OCI-LY1 (cell line): Measurements from ENCODE around the gene ATF5.

ENCODE experiments used
- H2AFZ ChIP-seq: fragments of 200-600 bp; sonication (generic), shearing (Covaris generic); 2 replicates; pipeline ENCODE4 v1.6.0; 2014; ENCODE audit warnings: antibody characterized with exemption, mild to moderate bottlenecking, low read length
- H3F3A ChIP-seq: fragments of 200-600 bp; sonication (generic), shearing (Covaris generic); 2 replicates; pipeline ENCODE4 v1.6.0; 2014; ENCODE audit warnings: mild to moderate bottlenecking, antibody characterized with exemption, low read length, moderate library complexity; ENCODE audit not compliant: insufficient read depth
- H3K27ac ChIP-seq: fragments of 200-600 bp; sonication (generic); 2 replicates; pipeline ENCODE4 v1.5.1; 2014; ENCODE audit warnings: low read length, mixed run types, mild to moderate bottlenecking, low read depth; ENCODE audit not compliant: poor library complexity, severe bottlenecking
- H3K27me3 ChIP-seq: fragments of 200-600 bp; sonication (generic); 2 replicates; pipeline ENCODE4 v1.6.0; 2014; ENCODE audit warnings: antibody characterized with exemption, mild to moderate bottlenecking, low read length, moderate library complexity; ENCODE audit not compliant: insufficient read depth
- H3K36me3 ChIP-seq: fragments of 200-600 bp; sonication (generic); 2 replicates; pipeline ENCODE4 v1.6.1; 2014; ENCODE audit warnings: mild to moderate bottlenecking, antibody characterized with exemption, low read length, moderate library complexity, mixed read lengths; ENCODE audit not compliant: insufficient read depth
- H3K4me1 ChIP-seq: fragments of 200-600 bp; sonication (generic); 2 replicates; pipeline ENCODE4 v1.5.1; 2014; ENCODE audit warnings: mild to moderate bottlenecking, low read length, moderate library complexity; ENCODE audit not compliant: insufficient read depth, severe bottlenecking
- H3K4me2 ChIP-seq: fragments of 200-600 bp; sonication (generic), shearing (Covaris generic); 2 replicates; pipeline ENCODE4 v1.6.1; 2014; ENCODE audit warnings: low read length
- H3K4me3 ChIP-seq: fragments of 200-600 bp; sonication (generic); 2 replicates; pipeline ENCODE4 v1.5.1; 2014; ENCODE audit warnings: low read length, low read depth, mild to moderate bottlenecking, mixed read lengths; ENCODE audit not compliant: poor library complexity, severe bottlenecking
- H3K79me2 ChIP-seq: fragments of 200-600 bp; shearing (Covaris generic); 2 replicates; pipeline ENCODE4 v1.6.1; 2016; ENCODE audit warnings: mixed run types, low read length, mixed read lengths; ENCODE audit not compliant: insufficient read depth
- H3K9ac ChIP-seq: fragments of 200-600 bp; sonication (generic), shearing (Covaris generic); 2 replicates; pipeline ENCODE4 v1.6.1; 2014; ENCODE audit warnings: mild to moderate bottlenecking, low read length, mixed read lengths
- H3K9me2 ChIP-seq: fragments of 200-600 bp; sonication (generic), shearing (Covaris generic); 2 replicates; pipeline ENCODE4 v1.6.1; 2014; ENCODE audit warnings: low read depth, mild to moderate bottlenecking, low read length, mixed read lengths
- H3K9me3 ChIP-seq: fragments of 200-600 bp; shearing (Covaris generic); 2 replicates; pipeline ENCODE4 v1.6.1; 2014; ENCODE audit warnings: low read length, mixed read lengths
- H4K20me1 ChIP-seq: fragments of 200-600 bp; sonication (generic), shearing (Covaris generic); 2 replicates; pipeline ENCODE4 v1.6.0; 2016; ENCODE audit warnings: mild to moderate bottlenecking, low read length; ENCODE audit not compliant: insufficient read depth
- CTCF ChIP-seq: fragments of 200-600 bp; sonication (generic), shearing (Covaris generic); IDR thresholded peaks from 2 replicates; pipeline ENCODE4 v1.5.1; 2017; ENCODE audit warnings: mild to moderate bottlenecking, antibody characterized with exemption, low read length, moderate library complexity, mixed read lengths
- EZH2 ChIP-seq: fragments of 200-600 bp; sonication (generic), shearing (Covaris generic); IDR thresholded peaks from 2 replicates; pipeline ENCODE4 v1.8.0; 2017; ENCODE audit warnings: borderline replicate concordance, mixed run types, mild to moderate bottlenecking, antibody characterized with exemption, low read length, moderate library complexity, mixed read lengths

Gene ATF5

DNA sequence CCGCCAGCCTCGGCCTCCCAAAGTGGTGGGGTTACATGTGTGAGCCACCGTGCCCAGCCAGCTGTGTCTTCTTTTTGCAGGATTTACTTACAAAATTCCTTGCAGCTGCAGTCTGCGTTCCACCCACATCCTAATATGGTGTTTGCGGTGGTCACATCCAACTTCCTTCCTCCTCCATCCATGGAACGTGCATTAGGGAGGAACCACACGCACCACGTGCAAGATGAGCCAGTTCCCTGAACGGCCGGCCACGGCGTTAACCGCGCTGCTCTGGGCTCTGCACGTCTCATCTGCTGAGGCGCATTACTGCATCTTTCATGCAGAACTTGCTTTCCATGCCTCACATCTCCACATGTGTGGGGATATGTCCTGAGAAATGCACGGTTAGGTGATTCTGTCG lies 45.0 kb downstream of the ATF5 start:
- H3K9ac ChIP-seq = no peak overlapping the region
- TF ChIP-seq CTCF (no peak), EZH2 (no peak)
- no peak overlapping the region for H2AFZ ChIP-seq
- no peaks in the 10 kb centered on the region for H3K9me3 ChIP-seq
- no peaks in the 10 kb centered on the region for H4K20me1 ChIP-seq
- no peak overlapping the region for H3K27ac ChIP-seq
- no peaks in the 10 kb centered on the region for H3K79me2 ChIP-seq
- H3K27me3 ChIP-seq = no peaks in the 10 kb centered on the region
- no peaks in the 10 kb centered on the region for H3K9me2 ChIP-seq
- H3F3A ChIP-seq = no peaks in the 10 kb centered on the region
- H3K36me3 ChIP-seq = no peaks in the 10 kb centered on the region
- H3K4me1 ChIP-seq = no peaks in the 10 kb centered on the region
- no peak overlapping the region for H3K4me2 ChIP-seq
- no peak overlapping the region for H3K4me3 ChIP-seq

- Histone ChIP-seq H3K9me2 (no peaks in the 10 kb centered on the region), H3K36me3 (no peaks in the 10 kb centered on the region), H3F3A (no peaks in the 10 kb centered on the region), H3K4me3 (no peak overlapping the region), H3K4me2 (no peak overlapping the region), H4K20me1 (no peaks in the 10 kb centered on the region), H3K79me2 (no peaks in the 10 kb centered on the region), H3K4me1 (no peaks in the 10 kb centered on the region), H2AFZ (no peak overlapping the region), H3K9me3 (no peaks in the 10 kb centered on the region), H3K9ac (no peak overlapping the region), H3K27ac (no peak overlapping the region), H3K27me3 (no peaks in the 10 kb centered on the region)
- TF ChIP-seq EZH2 (no peak), CTCF (no peak)
Observed at GRCh38 chr19:49975051-49975450, 46.0 kb downstream of the ATF5 start.

GRCh38 chr19:49976496-49976895 lies 47.5 kb downstream of the ATF5 start:
- no peaks in the 10 kb centered on the region for H3K27me3 ChIP-seq
- H3K9me2 ChIP-seq = no peaks in the 10 kb centered on the region
- no peak overlapping the region for H3K9ac ChIP-seq
- H3K4me1 ChIP-seq = no peaks in the 10 kb centered on the region
- H4K20me1 ChIP-seq = no peaks in the 10 kb centered on the region
- H3K79me2 ChIP-seq = no peaks in the 10 kb centered on the region
- no peaks in the 10 kb centered on the region for H3F3A ChIP-seq
- TF ChIP-seq EZH2 = no peak
- no peak for TF ChIP-seq CTCF
- no peaks in the 10 kb centered on the region for H3K36me3 ChIP-seq
- no peak overlapping the region for H3K27ac ChIP-seq
- no peak overlapping the region for H2AFZ ChIP-seq
- no peak overlapping the region for H3K4me2 ChIP-seq
- H3K9me3 ChIP-seq = no peaks in the 10 kb centered on the region
- H3K4me3 ChIP-seq = no peak overlapping the region
